ENCODE measurements around the gene RGS10. TPM values are rescaled to one million over a fixed set of nuclear protein-coding genes. Genes with fewer than 3 reads are reported as not detected.

RGS10 gene
- total and polyA plus RNA-seq, 10 of the 15 experiments (the other 5 are each of a cell fraction or from before 2014, with no cell fraction given), result 72.8 to 193 (median 127) TPM

- DNase-seq (ENCODE audit: low read depth, low spot score) (no peak), ATAC-seq (no peak), FAIRE-seq (no peak)
- no peak overlapping the region for H3K9ac ChIP-seq (ENCODE audit: control insufficient read depth, insufficient read depth, low read length)
- H3K27me3 ChIP-seq (replicated peaks in 1 of 2; ENCODE audit: control insufficient read depth in 2 of 2, insufficient read depth in 2 of 2, low read length in 1 of 2), result no peaks in the 10 kb centered on the region
- ChIA-PET CTCF (interaction anchor here (1.2 to 1.3 kb wide), 3 partner anchors 9 to 24 kb away, joined by 3 to 9 read pairs (median 4); no protein-coding TSS in a partner anchor), RAD21 (ENCODE audit: unreplicated experiment) (no interaction called here), POLR2A (interaction anchor here (1.2 kb wide), 1 partner anchor 262 kb away, joined by 3 read pairs; the partner anchor contains the start of gene GRK5), SMC1A (ENCODE audit: uncharacterized antibody, unreplicated experiment) (no interaction called here)
- peaks cover 4% of the 10 kb centered on the region; the same call in 1 of the 2 replicates for H3K4me1 ChIP-seq (ENCODE audit: control insufficient read depth, insufficient read depth, low read length)
- no peak overlapping the region for H2AFZ ChIP-seq (ENCODE audit: control insufficient read depth, low read depth, low read length)
- in situ Hi-C loops (cut with MboI), result no loop called here
- 92% methylated on average over 8 of the region's 8 CpGs for WGBS (ENCODE audit: insufficient coverage, insufficient replicate concordance, low lambda C conversion rate, missing lambda C conversion rate)
- no peak overlapping the region for H3K27ac ChIP-seq (ENCODE audit: control insufficient read depth, insufficient read depth)
- intact Hi-C loops (cut with micrococcal nuclease; ENCODE audit: unreplicated experiment), result no loop called here
- no TSS peak for BruUV-seq (replicated peaks)
- H4K20me1 ChIP-seq (ENCODE audit: control insufficient read depth, insufficient read depth), result no peaks in the 10 kb centered on the region
- peaks cover 4% of the 10 kb centered on the region; the same call in 1 of the 3 replicates for H3K9me3 ChIP-seq (replicated peaks; ENCODE audit: control insufficient read depth, insufficient read depth, low read length)
- H3K4me2 ChIP-seq (ENCODE audit: control insufficient read depth, insufficient read depth), result no peak overlapping the region
- no peaks in the 10 kb centered on the region for H3K36me3 ChIP-seq (ENCODE audit: control insufficient read depth in 2 of 2, insufficient read depth in 2 of 2, low read length in 1 of 2)
- no peaks in the 10 kb centered on the region for H3K79me2 ChIP-seq (ENCODE audit: control insufficient read depth, insufficient read depth, low read length)
- no peak overlapping the region for H3K4me3 ChIP-seq
- TF ChIP-seq YBX1 (IDR thresholded peaks at IDR 0.05), result no peak
- TF ChIP-seq PKNOX1 (IDR thresholded peaks at IDR 0.05), result no peak
- no peak for TF ChIP-seq JUND (IDR thresholded peaks at IDR 0.05; ENCODE audit: low read depth, low read length)
- no peak for TF ChIP-seq RFX5 (IDR thresholded peaks at IDR 0.05; ENCODE audit: low read depth, low read length)
- no peak for TF ChIP-seq MLLT1 (IDR thresholded peaks at IDR 0.05)
- no peak for TF ChIP-seq E2F4 (IDR thresholded peaks at IDR 0.05; ENCODE audit: low read depth, low read length)
- no peak for TF ChIP-seq MYB (IDR thresholded peaks at IDR 0.05; ENCODE audit: borderline replicate concordance, low read depth, low read length)
- no peak for TF ChIP-seq RCOR1 (conservative IDR thresholded peaks at IDR 0.05; ENCODE audit: low read depth, low read length)
- no peak for TF ChIP-seq NR2C2 (IDR thresholded peaks at IDR 0.05; ENCODE audit: borderline replicate concordance, control insufficient read depth, insufficient read length, low read depth)
- TF ChIP-seq ATF3 (IDR thresholded peaks at IDR 0.05; ENCODE audit: borderline replicate concordance, extremely low read depth, low read depth, low read length), result no peak
- TF ChIP-seq PBX3 (IDR thresholded peaks at IDR 0.05; ENCODE audit: insufficient replicate concordance, low read depth, low read length), result no peak
- no peak for TF ChIP-seq RELA (IDR thresholded peaks at IDR 0.05; ENCODE audit: borderline replicate concordance, partially characterized antibody)
- no peak for TF ChIP-seq ZNF687 (IDR thresholded peaks at IDR 0.05)
- no peak for TF ChIP-seq BCL11A (IDR thresholded peaks at IDR 0.05; ENCODE audit: low read depth, low read length)
- no peak for TF ChIP-seq EGR1 (IDR thresholded peaks at IDR 0.05; ENCODE audit: borderline replicate concordance in 1 of 2, low read depth in 2 of 2, low read length in 2 of 2)
Measured at GRCh38 chr10:119469325-119469707, 73.2 kb downstream of the RGS10 start.
